Measurements from ENCODE around the gene GRAMD4. TPM values are rescaled to one million over a fixed set of nuclear protein-coding genes. Genes with fewer than 3 reads are reported as not detected.

Gene GRAMD4
- total and polyA plus RNA-seq, 2 donors (not counting 1 experiment from before 2014, with no cell fraction given): 17.0 to 88.1 TPM

DNA sequence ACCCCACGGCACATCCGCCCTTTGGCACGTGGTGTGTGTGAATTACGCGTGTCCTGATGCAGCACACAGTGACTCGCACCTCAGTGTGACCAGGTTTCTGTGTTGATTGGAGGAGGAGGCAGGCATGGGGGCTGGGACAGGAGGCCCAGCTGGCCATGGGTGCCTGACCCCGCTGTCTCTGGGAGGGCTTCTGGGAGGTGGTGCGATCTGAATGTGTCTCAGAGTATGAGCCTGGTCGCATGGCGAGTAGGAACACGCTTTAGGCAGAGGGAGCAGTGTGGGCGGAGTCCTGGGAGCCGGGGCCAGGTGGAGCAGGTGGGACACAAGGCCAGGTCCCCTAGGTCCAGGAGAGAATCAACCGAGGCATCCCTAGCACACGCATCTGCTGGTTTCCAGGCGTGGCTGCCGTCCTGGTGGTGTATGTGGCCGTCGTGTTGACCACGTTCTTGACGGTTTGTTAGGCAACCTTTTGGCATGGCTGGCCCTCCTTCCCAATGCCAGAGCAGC lies 5.7 kb downstream of the GRAMD4 start:
- no peak overlapping the region for H3K4me2 ChIP-seq (replicated peaks; ENCODE audit: low read depth, low read length, poor library complexity, severe bottlenecking)
- H3K27me3 Mint-ChIP-seq: no peaks in the 10 kb centered on the region
- peaks cover 0 to 17% of the 10 kb centered on the region in 2 experiments for H3K36me3 ChIP-seq (replicated peaks in 1 of 2; ENCODE audit: control extremely low read depth in 1 of 2, control insufficient read depth in 1 of 2, extremely low read depth in 1 of 2, insufficient read depth in 2 of 2, low read length in 1 of 2)
- H2AFZ ChIP-seq (ENCODE audit: insufficient read depth, low read depth, low read length, poor library complexity, severe bottlenecking): no peak overlapping the region
- no peak overlapping the region for H3K27ac ChIP-seq (ENCODE audit: low read length in 2 of 2)
- H4K20me1 ChIP-seq (ENCODE audit: control insufficient read depth, insufficient read depth, low read length, poor library complexity, severe bottlenecking): peaks cover 81% of the 10 kb centered on the region
- TF ChIP-seq, protein P1, sequence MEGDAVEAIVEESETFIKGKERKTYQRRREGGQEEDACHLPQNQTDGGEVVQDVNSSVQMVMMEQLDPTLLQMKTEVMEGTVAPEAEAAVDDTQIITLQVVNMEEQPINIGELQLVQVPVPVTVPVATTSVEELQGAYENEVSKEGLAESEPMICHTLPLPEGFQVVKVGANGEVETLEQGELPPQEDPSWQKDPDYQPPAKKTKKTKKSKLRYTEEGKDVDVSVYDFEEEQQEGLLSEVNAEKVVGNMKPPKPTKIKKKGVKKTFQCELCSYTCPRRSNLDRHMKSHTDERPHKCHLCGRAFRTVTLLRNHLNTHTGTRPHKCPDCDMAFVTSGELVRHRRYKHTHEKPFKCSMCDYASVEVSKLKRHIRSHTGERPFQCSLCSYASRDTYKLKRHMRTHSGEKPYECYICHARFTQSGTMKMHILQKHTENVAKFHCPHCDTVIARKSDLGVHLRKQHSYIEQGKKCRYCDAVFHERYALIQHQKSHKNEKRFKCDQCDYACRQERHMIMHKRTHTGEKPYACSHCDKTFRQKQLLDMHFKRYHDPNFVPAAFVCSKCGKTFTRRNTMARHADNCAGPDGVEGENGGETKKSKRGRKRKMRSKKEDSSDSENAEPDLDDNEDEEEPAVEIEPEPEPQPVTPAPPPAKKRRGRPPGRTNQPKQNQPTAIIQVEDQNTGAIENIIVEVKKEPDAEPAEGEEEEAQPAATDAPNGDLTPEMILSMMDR (IDR thresholded peaks at IDR 0.05): no peak
- no peak for TF ChIP-seq EZH2 (IDR thresholded peaks at IDR 0.05; ENCODE audit: borderline replicate concordance, insufficient read depth, low read depth, low read length, poor library complexity, severe bottlenecking)
- ChIA-PET CTCF (no interaction called here), POLR2A (interaction anchor here (0.8 kb wide), 1 partner anchor 34 kb away, joined by 6 read pairs; no protein-coding TSS in a partner anchor)
- intact Hi-C loops (cut with micrococcal nuclease): no loop called here
- H3K79me2 ChIP-seq (ENCODE audit: control insufficient read depth, insufficient read depth, low read length): peaks cover 84% of the 10 kb centered on the region
- no peaks in the 10 kb centered on the region for H3K9me3 ChIP-seq (ENCODE audit: control extremely low read depth in 1 of 3, control insufficient read depth in 2 of 3, insufficient read depth in 1 of 3, low read length in 2 of 3)
- no peaks in the 10 kb centered on the region for H3K9me3 Mint-ChIP-seq (ENCODE audit: insufficient read depth)
- no peak overlapping the region for H3K27ac Mint-ChIP-seq
- ATAC-seq (ENCODE audit: low read depth) (no peak), DNase-seq (no peak)
- no peak overlapping the region for H3K9ac ChIP-seq (ENCODE audit: low read length)
- peaks cover 34% of the 10 kb centered on the region for H3K4me1 Mint-ChIP-seq
- peaks cover 20 to 33% of the 10 kb centered on the region in 2 donors for H3K4me1 ChIP-seq (ENCODE audit: control insufficient read depth in 2 of 2, insufficient read depth in 2 of 2, low read length in 2 of 2)
- H3K4me3 ChIP-seq (ENCODE audit: control extremely low read depth in 1 of 5, extremely low read depth in 1 of 5, insufficient read depth in 1 of 5, low read depth in 2 of 5, low read length in 4 of 5): no peak overlapping the region
- WGBS (ENCODE audit: insufficient coverage): 97% methylated on average over 21 of the region's 21 CpGs
- no peaks in the 10 kb centered on the region for H3K27me3 ChIP-seq (replicated peaks in 1 of 4; ENCODE audit: control extremely low read depth in 1 of 4, control insufficient read depth in 3 of 4, insufficient read depth in 4 of 4, low read length in 3 of 4)
- H3K4me3 Mint-ChIP-seq: no peak overlapping the region

DNA sequence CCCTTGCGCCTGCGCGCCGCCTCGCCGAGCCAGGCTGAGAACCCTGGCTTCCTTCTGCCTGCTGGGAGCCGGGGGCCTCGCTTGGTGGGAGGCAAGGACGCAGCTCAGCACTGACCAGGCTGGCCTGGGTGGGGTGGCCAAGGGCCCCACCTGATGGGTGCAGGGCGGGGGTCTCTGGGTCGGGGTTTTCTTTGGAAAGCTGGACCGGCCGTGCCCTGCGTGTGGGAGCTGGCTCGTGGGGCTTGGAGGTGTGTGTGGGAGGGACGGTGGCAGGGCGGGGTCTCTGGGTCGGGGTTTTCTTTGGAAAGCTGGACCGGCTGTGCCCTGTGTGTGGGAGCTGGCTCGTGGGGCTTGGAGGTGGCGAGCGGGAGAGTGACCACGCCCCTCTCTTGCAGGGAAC lies 6.2 kb downstream of the GRAMD4 start:
- Histone ChIP-seq H3K4me2 (replicated peaks; ENCODE audit: low read depth, low read length, poor library complexity, severe bottlenecking) (no peak overlapping the region), H3K4me1 (ENCODE audit: control insufficient read depth in 2 of 2, insufficient read depth in 2 of 2, low read length in 2 of 2) (peaks cover 20 to 30% of the 10 kb centered on the region in 2 donors), H3K9me3 (ENCODE audit: control extremely low read depth in 1 of 3, control insufficient read depth in 2 of 3, insufficient read depth in 1 of 3, low read length in 2 of 3) (no peaks in the 10 kb centered on the region), H3K79me2 (ENCODE audit: control insufficient read depth, insufficient read depth, low read length) (peaks cover 85% of the 10 kb centered on the region), H3K36me3 (replicated peaks in 1 of 2; ENCODE audit: control extremely low read depth in 1 of 2, control insufficient read depth in 1 of 2, extremely low read depth in 1 of 2, insufficient read depth in 2 of 2, low read length in 1 of 2) (peaks cover 0 to 17% of the 10 kb centered on the region in 2 experiments), H3K9ac (ENCODE audit: low read length) (no peak overlapping the region), H3K4me3 (ENCODE audit: control extremely low read depth in 1 of 5, extremely low read depth in 1 of 5, insufficient read depth in 1 of 5, low read depth in 2 of 5, low read length in 4 of 5) (no peak overlapping the region), H3K27ac (ENCODE audit: low read length in 2 of 2) (no peak overlapping the region), H4K20me1 (ENCODE audit: control insufficient read depth, insufficient read depth, low read length, poor library complexity, severe bottlenecking) (peaks cover 85% of the 10 kb centered on the region), H2AFZ (ENCODE audit: insufficient read depth, low read depth, low read length, poor library complexity, severe bottlenecking) (no peak overlapping the region), H3K27me3 (replicated peaks in 1 of 4; ENCODE audit: control extremely low read depth in 1 of 4, control insufficient read depth in 3 of 4, insufficient read depth in 4 of 4, low read length in 3 of 4) (no peaks in the 10 kb centered on the region)
- H3K27me3 Mint-ChIP-seq: no peaks in the 10 kb centered on the region
- no peak overlapping the region for H3K4me3 Mint-ChIP-seq
- H3K27ac Mint-ChIP-seq: no peak overlapping the region
- peaks cover 30% of the 10 kb centered on the region for H3K4me1 Mint-ChIP-seq
- intact Hi-C loops (cut with micrococcal nuclease): no loop called here
- ChIA-PET CTCF (no interaction called here), POLR2A (interaction anchor here (0.6 kb wide), 1 partner anchor 32 kb away, joined by 10 read pairs; no protein-coding TSS in a partner anchor)
- no peaks in the 10 kb centered on the region for H3K9me3 Mint-ChIP-seq (ENCODE audit: insufficient read depth)
- 99% methylated on average over 23 of the region's 23 CpGs for WGBS (ENCODE audit: insufficient coverage)
- DNase-seq (no peak), ATAC-seq (ENCODE audit: low read depth) (no peak)
- TF ChIP-seq, protein P1 (IDR thresholded peaks at IDR 0.05): no peak
- no peak for TF ChIP-seq EZH2 (IDR thresholded peaks at IDR 0.05; ENCODE audit: borderline replicate concordance, insufficient read depth, low read depth, low read length, poor library complexity, severe bottlenecking)

Measured in B cell (primary cell).